DOHH2 (cell line): ENCODE measurements around the gene TXNDC2.

Source experiments
- H3F3A ChIP-seq: fragments of 200-600 bp; sonication (generic), shearing (Covaris generic); 2 replicates; pipeline ENCODE4 v1.6.0; 2016; ENCODE audit warnings: antibody characterized with exemption, mild to moderate bottlenecking; ENCODE audit not compliant: control insufficient read depth, insufficient read depth
- H3K27ac ChIP-seq: fragments of 200-600 bp; sonication (generic); 2 replicates; pipeline ENCODE4 v1.5.1; 2014; ENCODE audit warnings: low read depth, mild to moderate bottlenecking, low read length, moderate library complexity
- H3K27me3 ChIP-seq: fragments of 200-600 bp; sonication (generic); 2 replicates; pipeline ENCODE4 v1.6.1; 2014; ENCODE audit warnings: mild to moderate bottlenecking, low read length, mixed read lengths; ENCODE audit not compliant: control insufficient read depth
- H3K36me3 ChIP-seq: fragments of 200-600 bp; sonication (generic); 2 replicates; pipeline ENCODE4 v1.6.1; 2014; ENCODE audit warnings: mild to moderate bottlenecking, low read length, moderate library complexity, mixed read lengths; ENCODE audit not compliant: control insufficient read depth
- H3K4me1 ChIP-seq: fragments of 200-600 bp; sonication (generic); 2 replicates; pipeline ENCODE4 v1.6.1; 2014; ENCODE audit warnings: mild to moderate bottlenecking, low read length, mixed read lengths; ENCODE audit not compliant: control insufficient read depth
- H3K4me2 ChIP-seq: fragments of 200-600 bp; sonication (generic); 2 replicates; pipeline ENCODE4 v1.6.0; 2014; ENCODE audit warnings: mild to moderate bottlenecking, low read length, moderate library complexity
- H3K4me3 ChIP-seq: fragments of 200-600 bp; sonication (generic); 2 replicates; pipeline ENCODE4 v1.5.1; 2014; ENCODE audit warnings: mild to moderate bottlenecking, low read length, mixed read lengths
- H3K79me2 ChIP-seq: fragments of 200-600 bp; sonication (generic); 2 replicates; pipeline ENCODE4 v1.6.1; 2014; ENCODE audit warnings: mild to moderate bottlenecking, low read length, mixed read lengths; ENCODE audit not compliant: control insufficient read depth
- H3K9me2 ChIP-seq: fragments of 200-600 bp; sonication (generic); replicated peaks from 2 replicates; pipeline ENCODE4 v1.6.1; 2014; ENCODE audit warnings: mild to moderate bottlenecking, low read length, mixed read lengths; ENCODE audit not compliant: control insufficient read depth
- H3K9me3 ChIP-seq: fragments of 200-600 bp; sonication (generic); 2 replicates; pipeline ENCODE4 v1.6.1; 2014; ENCODE audit warnings: antibody characterized with exemption, low read length, mixed read lengths; ENCODE audit not compliant: control insufficient read depth, insufficient read depth
- H4K20me1 ChIP-seq: fragments of 200-600 bp; sonication (generic); 2 replicates; pipeline ENCODE4 v1.6.0; 2014; ENCODE audit warnings: low read depth, mild to moderate bottlenecking, antibody characterized with exemption, low read length, moderate library complexity; ENCODE audit not compliant: control insufficient read depth, insufficient read depth
- CTCF ChIP-seq: fragments of 200-600 bp; sonication (generic); IDR thresholded peaks from one replicate; pipeline ENCODE4 v1.5.1; 2014; ENCODE audit warnings: antibody characterized with exemption, mild to moderate bottlenecking, low read depth, low read length; ENCODE audit not compliant: poor library complexity, severe bottlenecking
- EZH2phosphoT487 ChIP-seq: fragments of 200-600 bp; sonication (generic); IDR thresholded peaks from 2 replicates; pipeline ENCODE4 v1.6.1; 2017; ENCODE audit warnings: borderline replicate concordance, mild to moderate bottlenecking, antibody characterized with exemption, low read length, moderate library complexity, mixed read lengths

Gene TXNDC2

GRCh38 chr18:9922592-9923311 lies 37.0 kb downstream of the TXNDC2 start:
- H3K27ac ChIP-seq, result no peak overlapping the region
- H3K9me2 ChIP-seq, result no peaks in the 10 kb centered on the region
- no peaks in the 10 kb centered on the region for H3K27me3 ChIP-seq
- H3K4me3 ChIP-seq, result no peak overlapping the region
- H3K9me3 ChIP-seq, result no peaks in the 10 kb centered on the region
- peaks cover 100% of the 10 kb centered on the region for H3K79me2 ChIP-seq
- TF ChIP-seq CTCF (no peak), EZH2phosphoT487 (no peak)
- H4K20me1 ChIP-seq, result peaks cover 76% of the 10 kb centered on the region
- peak overlapping the region; percentile 12; the same call in 1 of the 2 replicates for H3K4me2 ChIP-seq
- peaks cover 92% of the 10 kb centered on the region for H3K4me1 ChIP-seq
- peaks cover 11% of the 10 kb centered on the region; the same call in 1 of the 2 replicates for H3K36me3 ChIP-seq
- no peaks in the 10 kb centered on the region for H3F3A ChIP-seq

GRCh38 chr18:9924371-9924943 lies 38.7 kb downstream of the TXNDC2 start:
- Histone ChIP-seq H3K79me2 (peaks cover 100% of the 10 kb centered on the region), H3F3A (no peaks in the 10 kb centered on the region), H3K4me1 (peaks cover 75% of the 10 kb centered on the region), H3K4me3 (no peak overlapping the region), H3K4me2 (peak overlapping the region; percentile 15; the same call in 1 of the 2 replicates), H3K27me3 (no peaks in the 10 kb centered on the region), H3K9me2 (no peaks in the 10 kb centered on the region), H3K27ac (no peak overlapping the region), H4K20me1 (peaks cover 75% of the 10 kb centered on the region), H3K9me3 (no peaks in the 10 kb centered on the region), H3K36me3 (peaks cover 11% of the 10 kb centered on the region; the same call in 1 of the 2 replicates)
- no peak for TF ChIP-seq EZH2phosphoT487
- TF ChIP-seq CTCF, result no peak

GRCh38 chr18:9925369-9925768 lies 39.6 kb downstream of the TXNDC2 start:
- Histone ChIP-seq H3K4me1 (peaks cover 66% of the 10 kb centered on the region), H3K4me3 (no peak overlapping the region), H3K27me3 (no peaks in the 10 kb centered on the region), H3K4me2 (no peak overlapping the region), H3F3A (no peaks in the 10 kb centered on the region), H4K20me1 (peaks cover 70% of the 10 kb centered on the region), H3K27ac (no peak overlapping the region), H3K9me3 (no peaks in the 10 kb centered on the region), H3K36me3 (peaks cover 11% of the 10 kb centered on the region; the same call in 1 of the 2 replicates), H3K79me2 (peaks cover 100% of the 10 kb centered on the region), H3K9me2 (no peaks in the 10 kb centered on the region)
- no peak for TF ChIP-seq CTCF
- no peak for TF ChIP-seq EZH2phosphoT487
